Endothelial cell of umbilical vein (primary cell): ENCODE measurements around the gene S100A14.
"Not testable (repeated sequence)": the region's sequence is repeated elsewhere in the genome, so short reads cannot be mapped to it uniquely, and the experiment has no call there.

Experiments used
- EZH2 ChIP-seq: IDR thresholded peaks from 2 replicates; pipeline ENCODE4 v1.6.1; 2012; ENCODE audit warnings: borderline replicate concordance, low read depth, mild to moderate bottlenecking, moderate library complexity, low read length, inconsistent platforms; ENCODE audit not compliant: severe bottlenecking
- FOS ChIP-seq: IDR thresholded peaks from 2 replicates; pipeline ENCODE4 v1.6.1; 2011; ENCODE audit warnings: mild to moderate bottlenecking, low read length, moderate library complexity, borderline replicate concordance; ENCODE audit not compliant: insufficient read depth
- MYC ChIP-seq: IDR thresholded peaks from one replicate; pipeline ENCODE4 v1.6.1; 2011; ENCODE audit warnings: mild to moderate bottlenecking, low read depth, low read length
- POLR2A ChIP-seq: IDR thresholded peaks from 2 replicates; pipeline ENCODE4 v1.6.1; 2012; ENCODE audit warnings: low read depth, mild to moderate bottlenecking, control low read depth, low read length
- POLR2AphosphoS5 ChIP-seq: IDR thresholded peaks from 2 replicates; pipeline ENCODE4 v1.6.1; 2012; ENCODE audit warnings: low read depth, mild to moderate bottlenecking, control low read depth, low read length, moderate library complexity; ENCODE audit not compliant: insufficient read depth
- TF ChIP-seq, protein P1 (sequence below), 2 donors: IDR thresholded peaks; 1 replicate in 1 of 2; 2 replicates in 1 of 2; pipeline ENCODE4 v1.5.1; 2011; ENCODE audit warnings: low read length in 2 of 2, mild to moderate bottlenecking in 2 of 2, moderate library complexity in 2 of 2, control low read depth in 1 of 2, inconsistent platforms in 1 of 2, low read depth in 1 of 2; ENCODE audit not compliant: insufficient read depth in 1 of 2; ENCODE audit errors: extremely low read depth in 1 of 2

DNA sequence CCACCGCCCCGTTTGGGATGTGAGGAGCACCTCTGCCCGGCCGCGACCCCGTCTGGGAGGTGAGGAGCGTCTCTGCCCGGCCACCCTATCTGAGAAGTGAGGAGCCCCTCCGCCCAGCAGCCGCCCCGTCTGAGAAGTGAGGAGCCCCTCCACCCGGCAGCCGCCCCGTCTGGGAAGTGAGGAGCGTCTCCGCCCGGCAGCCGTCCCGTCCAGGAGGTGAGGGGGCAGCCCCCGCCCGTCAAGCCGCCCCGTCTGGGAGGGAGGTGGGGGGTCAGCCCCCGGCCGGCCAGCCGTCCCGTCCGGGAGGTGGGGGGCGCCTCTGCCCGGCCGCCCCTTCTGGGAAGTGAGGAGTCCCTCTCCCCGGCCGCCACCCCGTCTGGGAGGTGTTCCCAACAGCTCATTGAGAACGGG lies 41.0 kb downstream of the S100A14 start:
- TF ChIP-seq EZH2, POLR2A, MYC, FOS, POLR2AphosphoS5: not testable (repeated sequence)
- TF ChIP-seq, protein P1, sequence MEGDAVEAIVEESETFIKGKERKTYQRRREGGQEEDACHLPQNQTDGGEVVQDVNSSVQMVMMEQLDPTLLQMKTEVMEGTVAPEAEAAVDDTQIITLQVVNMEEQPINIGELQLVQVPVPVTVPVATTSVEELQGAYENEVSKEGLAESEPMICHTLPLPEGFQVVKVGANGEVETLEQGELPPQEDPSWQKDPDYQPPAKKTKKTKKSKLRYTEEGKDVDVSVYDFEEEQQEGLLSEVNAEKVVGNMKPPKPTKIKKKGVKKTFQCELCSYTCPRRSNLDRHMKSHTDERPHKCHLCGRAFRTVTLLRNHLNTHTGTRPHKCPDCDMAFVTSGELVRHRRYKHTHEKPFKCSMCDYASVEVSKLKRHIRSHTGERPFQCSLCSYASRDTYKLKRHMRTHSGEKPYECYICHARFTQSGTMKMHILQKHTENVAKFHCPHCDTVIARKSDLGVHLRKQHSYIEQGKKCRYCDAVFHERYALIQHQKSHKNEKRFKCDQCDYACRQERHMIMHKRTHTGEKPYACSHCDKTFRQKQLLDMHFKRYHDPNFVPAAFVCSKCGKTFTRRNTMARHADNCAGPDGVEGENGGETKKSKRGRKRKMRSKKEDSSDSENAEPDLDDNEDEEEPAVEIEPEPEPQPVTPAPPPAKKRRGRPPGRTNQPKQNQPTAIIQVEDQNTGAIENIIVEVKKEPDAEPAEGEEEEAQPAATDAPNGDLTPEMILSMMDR (IDR thresholded peaks at IDR 0.05; ENCODE audit: extremely low read depth in 1 of 2, insufficient read depth in 1 of 2, low read depth in 1 of 2, low read length in 2 of 2) = not testable (repeated sequence)
